Measurements from ENCODE around the gene PLEKHG5. TPM values are rescaled to one million over a fixed set of nuclear protein-coding genes. Genes with fewer than 3 reads are reported as not detected.

Gene PLEKHG5
- total and polyA plus RNA-seq, 4 donors = 0.28 to 1.9 (median 1.1) TPM

GRCh38 chr1:6536291-6536690 lies 44.8 kb upstream of the PLEKHG5 start:
- DNase-seq (ENCODE audit: low spot score) = no peak
- H3K4me1 ChIP-seq (ENCODE audit: control insufficient read depth in 4 of 4, insufficient read depth in 4 of 4, low read length in 3 of 4) = peaks cover 0 to 12% (median 9%) of the 10 kb centered on the region in 4 donors
- TF ChIP-seq RXRA (IDR thresholded peaks at IDR 0.05) (no peak), NR2F2 (IDR thresholded peaks at IDR 0.05) (no peak), RAD21 (IDR thresholded peaks at IDR 0.05) (no peak)
- WGBS = 89% methylated on average over 5 of the region's 5 CpGs
- H3K27ac ChIP-seq (ENCODE audit: low read depth in 1 of 2, low read length in 2 of 2) = no peak overlapping the region
- H3K36me3 ChIP-seq (ENCODE audit: control insufficient read depth in 4 of 4, insufficient read depth in 3 of 4, low read depth in 1 of 4, low read length in 3 of 4) = peaks cover 10 to 27% (median 21%) of the 10 kb centered on the region in 4 donors
- H3K9me3 ChIP-seq (ENCODE audit: control insufficient read depth in 4 of 4, low read length in 3 of 4) = no peaks in the 10 kb centered on the region
- H3K4me3 ChIP-seq (ENCODE audit: low read depth in 1 of 3, low read length in 3 of 3) = no peak overlapping the region
- no peak overlapping the region for H3K9ac ChIP-seq (ENCODE audit: low read depth in 1 of 2, low read length in 2 of 2)
- H3K27me3 ChIP-seq (ENCODE audit: control insufficient read depth in 4 of 4, insufficient read depth in 4 of 4, low read length in 3 of 4) = no peaks in the 10 kb centered on the region

GRCh38 chr1:6535214-6535613 lies 43.7 kb upstream of the PLEKHG5 start:
- 84% methylated on average over 4 of the region's 4 CpGs for WGBS
- Histone ChIP-seq H3K36me3 (ENCODE audit: control insufficient read depth in 4 of 4, insufficient read depth in 3 of 4, low read depth in 1 of 4, low read length in 3 of 4) (peaks cover 8 to 29% (median 22%) of the 10 kb centered on the region in 4 donors), H3K4me1 (ENCODE audit: control insufficient read depth in 4 of 4, insufficient read depth in 4 of 4, low read length in 3 of 4) (peaks cover 0 to 12% (median 9%) of the 10 kb centered on the region in 4 donors), H3K27me3 (ENCODE audit: control insufficient read depth in 4 of 4, insufficient read depth in 4 of 4, low read length in 3 of 4) (no peaks in the 10 kb centered on the region), H3K9me3 (ENCODE audit: control insufficient read depth in 4 of 4, low read length in 3 of 4) (no peaks in the 10 kb centered on the region), H3K27ac (ENCODE audit: low read depth in 1 of 2, low read length in 2 of 2) (no peak overlapping the region), H3K4me3 (ENCODE audit: low read depth in 1 of 3, low read length in 3 of 3) (no peak overlapping the region), H3K9ac (ENCODE audit: low read depth in 1 of 2, low read length in 2 of 2) (no peak overlapping the region)
- TF ChIP-seq RAD21 (IDR thresholded peaks at IDR 0.05) (no peak), NR2F2 (IDR thresholded peaks at IDR 0.05) (peak; percentile 40)
- no peak for DNase-seq (ENCODE audit: low spot score)

- no peak for TF ChIP-seq GABPA (IDR thresholded peaks at IDR 0.05 in 1 of 2, conservative IDR thresholded peaks at IDR 0.05 in 1 of 2)
- TF ChIP-seq HNF4G (IDR thresholded peaks at IDR 0.05) = no peak
- no peak for TF ChIP-seq FOXA1 (IDR thresholded peaks at IDR 0.05)
- TF ChIP-seq RXRA (IDR thresholded peaks at IDR 0.05) = peak; percentile 11 to 23
- TF ChIP-seq REST (IDR thresholded peaks at IDR 0.05) = no peak
- Histone ChIP-seq H3K4me1 (ENCODE audit: control insufficient read depth in 4 of 4, insufficient read depth in 4 of 4, low read length in 3 of 4) (peaks cover 0 to 12% (median 9%) of the 10 kb centered on the region in 4 donors), H3K9me3 (ENCODE audit: control insufficient read depth in 4 of 4, low read length in 3 of 4) (no peaks in the 10 kb centered on the region), H3K9ac (ENCODE audit: low read depth in 1 of 2, low read length in 2 of 2) (no peak overlapping the region), H3K36me3 (ENCODE audit: control insufficient read depth in 4 of 4, insufficient read depth in 3 of 4, low read depth in 1 of 4, low read length in 3 of 4) (peaks cover 8 to 29% (median 22%) of the 10 kb centered on the region in 4 donors), H3K27me3 (ENCODE audit: control insufficient read depth in 4 of 4, insufficient read depth in 4 of 4, low read length in 3 of 4) (no peaks in the 10 kb centered on the region), H3K27ac (ENCODE audit: low read depth in 1 of 2, low read length in 2 of 2) (peak overlapping the region in 1 of 2 donors; percentile 23), H3K4me3 (ENCODE audit: low read depth in 1 of 3, low read length in 3 of 3) (no peak overlapping the region)
- no peak for DNase-seq (ENCODE audit: low spot score)
- 67% methylated on average over 8 of the region's 8 CpGs for WGBS
Observed at GRCh38 chr1:6534248-6534822, 42.9 kb upstream of the PLEKHG5 start.

GRCh38 chr1:6531996-6532395 lies 40.5 kb upstream of the PLEKHG5 start:
- Histone ChIP-seq H3K4me1 (ENCODE audit: control insufficient read depth in 4 of 4, insufficient read depth in 4 of 4, low read length in 3 of 4) (peaks cover 0 to 12% (median 9%) of the 10 kb centered on the region in 4 donors), H3K27ac (ENCODE audit: low read depth in 1 of 2, low read length in 2 of 2) (no peak overlapping the region), H3K36me3 (ENCODE audit: control insufficient read depth in 4 of 4, insufficient read depth in 3 of 4, low read depth in 1 of 4, low read length in 3 of 4) (peaks cover 14 to 44% (median 35%) of the 10 kb centered on the region in 4 donors), H3K9me3 (ENCODE audit: control insufficient read depth in 4 of 4, low read length in 3 of 4) (no peaks in the 10 kb centered on the region), H3K27me3 (ENCODE audit: control insufficient read depth in 4 of 4, insufficient read depth in 4 of 4, low read length in 3 of 4) (no peaks in the 10 kb centered on the region), H3K4me3 (ENCODE audit: low read depth in 1 of 3, low read length in 3 of 3) (no peak overlapping the region), H3K9ac (ENCODE audit: low read depth in 1 of 2, low read length in 2 of 2) (no peak overlapping the region)
- no peak for DNase-seq (ENCODE audit: low spot score)
- 90% methylated on average over 5 of the region's 5 CpGs for WGBS
- TF ChIP-seq TAF1 (conservative IDR thresholded peaks at IDR 0.05) (no peak), NR2F2 (IDR thresholded peaks at IDR 0.05) (no peak), FOXA2 (IDR thresholded peaks at IDR 0.05) (no peak), CTCF (IDR thresholded peaks at IDR 0.05; ENCODE audit: low read depth, low read length, missing input control) (no peak), YY1 (IDR thresholded peaks at IDR 0.05) (no peak), JUND (IDR thresholded peaks at IDR 0.05) (no peak), ATF3 (IDR thresholded peaks at IDR 0.05) (no peak), ZBTB33 (IDR thresholded peaks at IDR 0.05) (no peak), FOXA1 (IDR thresholded peaks at IDR 0.05) (no peak), MAX (IDR thresholded peaks at IDR 0.05) (no peak), RXRA (IDR thresholded peaks at IDR 0.05) (no peak), SP1 (IDR thresholded peaks at IDR 0.05) (no peak), HNF4G (IDR thresholded peaks at IDR 0.05) (no peak)
